ENCODE measurements around the gene DKC1.

DKC1 gene

GRCh38 chrX:154761977-154762536 is 607 bp upstream of the DKC1 start:
- DNase-seq (ENCODE audit: low read depth): no peak
- peak overlapping the region; percentile 52 for H3K4me3 ChIP-seq (ENCODE audit: low read depth, low read length)
- no peak for TF ChIP-seq CTCF (IDR thresholded peaks at IDR 0.05; ENCODE audit: low read depth, low read length, missing control alignments)

- no peak overlapping the region for H3K4me3 ChIP-seq (ENCODE audit: low read depth, low read length)
- no peak for DNase-seq (ENCODE audit: low read depth)
- no peak for TF ChIP-seq CTCF (IDR thresholded peaks at IDR 0.05; ENCODE audit: low read depth, low read length, missing control alignments)
Measured at GRCh38 chrX:154774622-154775021, 12.0 kb downstream of the DKC1 start.

- no peak for DNase-seq (ENCODE audit: low read depth)
- no peak for TF ChIP-seq CTCF (IDR thresholded peaks at IDR 0.05; ENCODE audit: low read depth, low read length, missing control alignments)
- no peak overlapping the region for H3K4me3 ChIP-seq (ENCODE audit: low read depth, low read length)
Measured at GRCh38 chrX:154775419-154776349, 13.0 kb downstream of the DKC1 start.

GRCh38 chrX:154776753-154777152 is 14.1 kb downstream of the DKC1 start:
- TF ChIP-seq CTCF (IDR thresholded peaks at IDR 0.05; ENCODE audit: low read depth, low read length, missing control alignments): no peak
- no peak overlapping the region for H3K4me3 ChIP-seq (ENCODE audit: low read depth, low read length)
- no peak for DNase-seq (ENCODE audit: low read depth)

GRCh38 chrX:154779261-154779660 is 16.6 kb downstream of the DKC1 start:
- no peak for TF ChIP-seq CTCF (IDR thresholded peaks at IDR 0.05; ENCODE audit: low read depth, low read length, missing control alignments)
- no peak for DNase-seq (ENCODE audit: low read depth)
- no peak overlapping the region for H3K4me3 ChIP-seq (ENCODE audit: low read depth, low read length)

- no peak overlapping the region for H3K4me3 ChIP-seq (ENCODE audit: low read depth, low read length)
- TF ChIP-seq CTCF (IDR thresholded peaks at IDR 0.05; ENCODE audit: low read depth, low read length, missing control alignments): no peak
- no peak for DNase-seq (ENCODE audit: low read depth)
Measured at GRCh38 chrX:154780968-154781367, 18.3 kb downstream of the DKC1 start.

All from GM12864 (cell line).